CD4-positive, alpha-beta T cell treated with Interleukin-21 for 1 hour (primary cell): ENCODE results near the gene DMD.

ENCODE experiments used
- DNase-seq: peaks from one replicate; pipeline ENCODE4 v3.0.0-alpha.2; 2020

DMD gene

DNA sequence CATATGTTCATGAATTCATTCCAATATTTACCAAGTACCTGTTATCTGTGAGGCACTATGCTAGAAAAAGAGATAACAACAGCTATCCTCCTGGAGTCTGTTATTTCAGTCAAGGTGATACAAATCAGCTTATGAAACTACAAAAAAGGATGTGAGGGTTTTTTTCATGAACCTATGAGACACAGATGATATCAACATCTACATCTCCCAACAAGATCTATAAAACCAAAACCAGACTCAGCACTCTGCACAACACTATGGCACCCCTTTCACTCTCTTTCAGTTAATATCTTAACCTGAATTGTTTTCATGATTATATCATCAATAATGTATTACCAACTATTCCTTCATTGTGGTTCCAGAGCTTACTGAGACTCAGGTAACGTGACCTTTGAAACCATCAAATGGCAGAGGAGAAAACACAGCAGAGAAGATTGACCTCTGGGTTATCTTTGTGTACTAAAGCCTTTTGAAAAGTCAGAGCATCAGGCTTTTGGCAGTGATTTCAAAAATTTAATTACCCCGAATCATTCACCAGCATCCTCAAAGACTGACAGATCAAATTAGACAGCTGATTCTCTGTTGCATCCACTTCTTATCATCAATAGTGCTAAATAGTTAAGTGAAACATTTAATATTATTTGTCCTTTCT lies 1894.9 kb downstream of the DMD start:
- DNase-seq, result no peak

DNA sequence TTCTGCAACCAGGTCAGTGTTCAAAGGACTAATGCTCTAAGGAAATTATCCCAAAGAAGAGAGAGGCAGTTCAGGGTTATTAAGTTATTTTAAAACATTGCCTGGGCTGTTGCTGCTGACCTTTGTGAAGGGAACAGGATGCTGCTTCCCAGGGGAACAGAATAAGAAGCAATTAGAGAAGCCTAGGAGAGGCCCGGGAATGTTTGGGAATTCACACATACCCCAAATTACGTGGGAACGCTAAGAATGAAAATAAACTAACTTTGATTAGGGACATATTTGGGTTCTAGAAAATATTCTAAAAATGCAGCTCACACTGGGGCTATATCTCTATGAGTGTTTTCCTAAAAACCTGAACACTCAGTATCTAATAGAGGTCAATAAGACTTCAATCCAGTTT lies 1896.4 kb downstream of the DMD start:
- DNase-seq, result no peak

DNA sequence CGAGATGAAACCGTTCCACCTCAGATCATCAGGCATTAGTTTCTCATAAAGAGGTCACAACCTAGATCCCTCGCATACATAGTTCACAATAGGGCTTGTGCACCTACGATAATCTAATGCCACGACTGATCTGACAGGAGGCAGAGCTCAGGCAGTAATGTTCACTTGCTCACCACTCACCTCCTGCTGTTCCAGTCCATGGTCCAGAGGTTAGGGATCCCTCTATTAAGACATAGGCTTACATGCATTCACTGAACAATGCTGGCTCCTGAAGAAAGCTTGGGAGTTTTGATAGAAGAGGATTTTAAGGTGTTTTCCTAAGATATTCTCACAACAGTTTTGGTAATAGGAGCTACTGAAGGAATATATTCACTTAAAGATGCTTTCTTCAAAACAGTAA lies 1903.4 kb downstream of the DMD start:
- DNase-seq, result no peak

DNA sequence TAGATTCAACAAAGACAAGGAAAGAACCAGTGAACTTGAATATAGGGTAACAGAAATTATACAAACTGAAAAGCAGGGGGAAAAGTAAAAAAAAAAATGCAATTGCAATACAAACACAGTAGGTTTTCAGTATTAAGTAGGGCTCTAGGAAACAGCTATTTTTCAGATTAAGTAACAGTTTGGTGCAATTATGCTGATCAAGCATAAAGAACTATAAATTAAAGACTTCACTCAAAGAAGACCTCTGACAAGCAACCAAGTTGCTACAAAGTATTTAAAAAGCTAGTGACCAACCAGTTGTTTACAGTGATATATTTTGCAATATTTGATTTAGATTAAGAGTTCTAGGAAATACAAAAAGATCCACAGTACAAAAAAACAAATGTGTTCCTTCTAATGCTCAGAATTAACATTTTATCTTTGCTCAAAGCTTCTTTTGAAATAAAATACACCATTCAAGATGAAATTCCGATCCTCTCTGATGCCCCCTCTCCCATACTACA lies 1908.7 kb downstream of the DMD start:
- no peak for DNase-seq

DNA sequence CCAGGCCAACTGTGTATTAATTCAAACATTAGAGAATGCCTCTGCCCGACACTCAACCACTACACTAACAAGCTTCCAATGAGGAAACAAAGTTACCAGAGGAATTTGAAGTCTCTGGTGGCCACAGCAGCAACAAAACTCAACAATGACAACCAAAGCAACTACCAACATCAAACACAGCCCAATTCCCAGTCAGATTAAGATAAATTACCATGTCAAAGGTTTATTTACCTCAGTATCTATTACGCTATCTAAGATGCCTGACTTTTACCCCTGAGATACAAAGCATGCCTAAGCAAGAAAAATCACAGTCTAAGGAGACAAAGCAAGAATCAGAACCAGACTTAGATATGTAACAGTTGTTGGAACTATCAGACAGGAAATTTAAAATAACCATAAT lies 1909.4 kb downstream of the DMD start:
- no peak for DNase-seq

DNA sequence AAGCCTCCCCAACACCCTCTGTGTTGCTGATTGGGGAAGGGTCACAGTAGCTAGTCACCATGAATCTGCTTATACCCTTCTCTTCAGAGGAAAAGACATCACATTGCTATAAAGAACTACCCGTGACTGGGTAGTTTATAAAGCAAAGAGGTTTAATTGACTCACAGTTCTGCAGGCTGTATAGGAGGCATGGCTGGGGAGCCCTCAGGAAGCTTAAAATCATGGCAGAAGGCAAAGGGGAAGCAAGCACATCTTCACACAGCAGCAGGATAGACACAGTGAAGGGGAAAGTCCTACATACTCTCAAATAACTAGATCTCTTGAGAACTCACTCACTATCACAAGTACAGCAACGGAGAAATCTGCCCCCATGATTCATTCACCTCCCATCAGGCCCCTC lies 1910.1 kb downstream of the DMD start:
- no peak for DNase-seq

DNA sequence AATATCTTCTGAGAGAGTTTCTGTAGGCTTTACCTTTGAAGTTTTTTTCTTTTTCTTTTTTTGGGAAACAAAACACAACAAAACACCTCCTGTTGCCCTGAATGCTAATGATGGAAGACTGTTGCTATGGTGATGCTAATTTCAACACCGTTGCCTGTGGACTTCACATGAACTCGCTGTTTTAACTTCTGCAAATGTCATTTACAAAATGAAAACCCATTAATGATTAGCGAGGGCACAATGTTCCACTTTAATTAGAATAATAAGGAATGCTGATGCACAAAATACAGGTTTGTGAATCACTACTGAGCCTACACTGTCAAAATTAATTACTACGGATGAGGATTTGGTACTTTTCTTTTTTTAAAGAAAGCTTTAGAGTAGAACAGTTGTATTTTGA lies 1912.4 kb downstream of the DMD start:
- no peak for DNase-seq

DNA sequence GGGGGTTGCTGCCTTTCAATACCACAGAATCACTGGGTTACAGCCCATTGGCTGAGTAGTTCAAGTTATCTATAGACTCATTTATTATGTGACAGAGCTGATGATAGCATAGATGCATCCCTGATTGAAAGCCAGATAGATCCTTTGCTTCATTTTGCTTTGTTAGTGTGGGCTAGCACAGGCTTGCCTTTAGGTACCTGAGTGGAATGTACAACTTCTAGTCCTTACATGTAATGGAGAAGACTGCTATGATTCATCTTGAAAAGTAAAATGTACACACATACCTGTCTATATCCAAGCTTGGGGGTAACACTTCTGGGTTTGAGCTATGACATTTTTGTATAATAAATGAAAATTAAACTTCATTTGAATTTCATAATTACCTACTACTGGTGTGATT lies 1913.5 kb downstream of the DMD start:
- DNase-seq, result no peak

DNA sequence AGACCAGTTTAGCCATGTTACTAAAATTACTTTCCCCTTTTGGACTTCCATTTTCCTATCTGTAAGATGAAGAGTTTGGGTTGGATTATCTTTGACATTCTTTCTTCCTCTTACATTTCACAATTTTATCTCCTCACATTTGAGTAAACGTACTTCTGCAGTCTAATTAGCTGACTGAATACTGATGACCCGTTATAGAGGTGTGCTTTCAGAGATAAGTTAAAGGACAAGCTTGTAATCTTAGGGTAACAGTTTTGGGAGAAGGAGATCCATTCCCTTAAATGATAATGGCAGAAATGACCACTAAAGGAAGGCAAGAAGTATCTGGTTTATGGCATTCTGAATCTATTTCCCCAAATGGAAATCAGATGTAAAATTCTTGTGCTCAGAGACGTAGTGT lies 1916.9 kb downstream of the DMD start:
- no peak for DNase-seq

DNA sequence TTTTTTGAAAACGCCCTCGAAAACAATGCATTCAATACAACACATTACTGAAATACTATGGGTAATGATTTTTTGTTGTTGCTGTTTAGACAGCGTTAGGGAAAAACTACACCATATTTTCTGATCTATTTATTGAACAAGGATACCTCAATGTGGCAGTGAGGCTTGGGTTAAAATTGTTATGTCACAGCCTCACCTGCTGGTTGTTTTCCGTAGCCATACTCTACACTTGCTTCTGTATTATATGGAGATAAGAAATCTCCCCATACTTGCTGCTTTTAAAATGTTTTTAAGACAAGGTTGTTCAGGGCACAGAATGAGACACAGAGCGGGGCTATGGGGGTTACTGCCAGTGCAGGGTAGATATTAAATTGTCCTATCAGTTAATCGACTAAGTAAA lies 1917.9 kb downstream of the DMD start:
- DNase-seq, result no peak

DNA sequence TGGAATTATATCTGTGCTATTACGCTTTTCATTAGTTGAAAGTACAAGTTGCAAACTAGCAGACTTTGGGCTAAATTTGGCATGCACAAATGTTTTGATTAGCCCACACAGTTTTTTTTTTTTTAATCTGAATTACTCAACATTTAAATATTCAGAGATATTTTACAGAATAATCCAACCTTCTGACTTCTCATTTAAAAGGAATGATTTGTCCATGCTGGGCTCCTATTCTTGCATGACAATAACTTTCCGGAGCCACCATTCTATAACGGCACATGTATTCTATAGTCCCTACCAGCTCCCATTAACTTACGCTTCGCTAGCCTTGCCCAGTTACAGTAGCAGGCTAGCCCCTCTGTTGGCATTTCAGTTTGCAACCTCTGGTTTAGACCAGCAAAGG lies 1920.2 kb downstream of the DMD start:
- DNase-seq, result no peak

DNA sequence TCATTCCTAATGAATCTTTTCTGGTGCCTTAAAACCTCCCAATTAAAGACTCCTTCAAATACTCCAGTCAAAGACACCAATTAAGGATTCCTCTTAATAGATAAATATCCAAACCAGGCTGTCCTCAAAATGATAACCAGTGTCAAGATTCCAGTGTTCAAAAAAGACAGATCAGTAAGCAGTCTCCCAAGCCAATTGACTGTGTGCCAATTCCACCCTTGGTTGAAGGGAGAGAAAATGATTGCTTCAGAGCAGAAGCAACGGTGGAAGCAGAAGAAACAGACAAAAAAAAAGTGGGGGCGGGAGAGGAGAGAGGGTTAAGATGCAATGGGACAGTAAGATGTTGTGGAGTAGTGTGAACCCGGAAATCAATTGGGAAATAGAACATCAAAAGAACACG lies 1923.5 kb downstream of the DMD start:
- no peak for DNase-seq

DNA sequence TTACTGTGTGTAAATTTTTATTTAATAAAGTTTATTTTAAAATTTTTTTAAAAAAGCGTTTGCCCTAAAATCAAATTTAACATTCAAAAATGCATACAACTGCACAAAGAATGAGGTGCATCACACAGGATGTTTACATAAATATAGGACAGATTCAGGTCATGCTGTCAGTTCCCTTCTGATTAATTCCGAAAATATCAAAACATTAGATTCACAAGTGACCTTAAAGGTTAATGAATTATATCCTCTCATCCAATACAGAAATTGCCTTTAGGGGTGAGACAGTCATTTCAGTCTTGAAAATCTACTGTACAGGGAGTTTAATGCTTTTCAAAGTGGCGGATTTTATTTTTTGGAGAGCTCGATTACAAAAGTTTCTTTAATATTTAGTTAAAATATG lies 1930.8 kb downstream of the DMD start:
- no peak for DNase-seq

DNA sequence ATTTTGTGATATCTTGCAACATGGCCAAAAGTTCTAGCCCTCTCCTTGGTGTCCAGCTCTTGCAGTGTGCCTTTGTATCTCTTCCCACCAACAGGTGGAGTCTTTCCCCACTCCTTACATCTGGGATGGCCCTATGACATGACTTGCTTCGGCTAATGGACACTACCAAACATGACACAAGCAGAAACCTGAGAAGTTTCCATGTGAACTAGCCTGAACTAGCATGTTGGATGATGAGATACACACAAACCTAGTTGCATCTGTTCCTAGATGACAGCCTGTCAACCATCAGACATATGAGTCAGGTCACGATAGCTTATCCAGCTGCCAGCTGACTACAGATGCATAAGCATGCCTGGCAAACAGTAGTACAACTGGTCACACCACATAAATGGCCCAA lies 1932.0 kb downstream of the DMD start:
- DNase-seq, result no peak

DNA sequence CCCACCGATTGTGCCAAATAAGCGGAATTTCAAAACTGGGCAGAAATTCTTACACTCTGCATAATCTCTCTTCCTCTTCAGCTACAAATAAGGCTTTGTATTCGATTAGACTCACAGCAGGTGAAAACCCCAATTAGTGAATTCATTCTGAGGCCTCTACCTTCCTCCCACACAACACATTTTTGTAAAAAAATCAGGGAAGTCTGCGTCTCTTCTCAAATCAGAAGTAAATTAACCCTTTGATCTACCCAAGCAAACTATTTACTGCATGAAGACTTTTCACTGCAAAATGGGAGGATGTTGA lies 1938.9 kb downstream of the DMD start:
- no peak for DNase-seq

DNA sequence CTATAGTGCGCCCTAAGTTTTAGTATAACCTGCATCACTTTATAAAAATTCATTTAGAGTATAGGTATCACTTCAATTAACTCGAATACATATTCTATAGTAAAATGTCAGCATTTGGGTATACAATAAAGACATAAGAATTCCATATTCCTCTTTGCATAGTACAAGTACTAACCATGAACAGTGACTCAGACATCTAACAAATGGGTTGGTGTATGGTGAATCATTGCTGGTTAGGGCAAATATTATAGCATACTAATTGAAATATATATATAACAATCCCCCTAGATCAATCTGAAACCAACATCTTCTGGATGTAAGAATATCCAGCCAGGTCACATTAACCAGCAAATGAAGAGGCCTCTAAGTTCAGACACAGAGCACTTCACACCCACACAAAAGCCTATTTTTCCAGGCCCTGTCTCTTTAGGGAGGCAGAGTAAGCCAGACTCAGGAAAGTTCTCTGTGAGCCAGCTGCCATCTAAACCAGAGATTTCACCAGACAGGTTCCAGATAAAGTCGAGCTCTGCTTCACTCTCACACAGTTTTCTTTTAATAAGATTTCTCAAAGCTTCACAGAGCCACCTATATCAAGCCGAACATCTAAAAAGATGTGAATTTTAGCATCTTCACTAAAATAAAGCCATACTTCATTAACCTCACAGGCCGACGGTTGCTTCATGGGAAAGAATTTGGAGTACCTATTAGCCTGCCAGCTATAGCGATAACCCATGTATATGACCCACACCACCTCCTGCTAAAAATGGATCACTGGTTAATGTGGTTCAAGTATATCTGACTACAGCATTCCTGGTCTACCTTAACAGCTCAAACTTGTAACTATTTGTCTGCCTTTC lies 1939.5 kb downstream of the DMD start:
- DNase-seq, result no peak

DNA sequence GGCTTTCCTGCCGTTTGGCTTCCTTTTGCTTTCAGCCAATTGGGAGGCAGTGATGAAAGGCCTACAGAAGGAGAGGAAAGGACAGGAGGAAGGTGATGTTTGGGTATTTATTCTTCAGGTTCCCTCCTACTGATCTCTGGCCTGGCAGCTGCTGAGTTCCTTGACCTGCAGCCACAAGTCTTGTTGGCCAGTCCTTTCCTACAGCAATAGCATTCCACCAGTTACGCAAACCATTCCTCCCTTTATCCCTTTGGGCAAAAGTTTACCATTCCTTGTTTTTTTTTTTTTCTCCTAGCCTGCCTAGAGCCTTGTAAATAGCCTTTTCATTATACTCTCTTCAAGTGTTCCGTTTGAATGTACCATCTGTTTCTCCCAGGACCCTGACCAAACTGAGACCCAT lies 1941.4 kb downstream of the DMD start:
- no peak for DNase-seq

DNA sequence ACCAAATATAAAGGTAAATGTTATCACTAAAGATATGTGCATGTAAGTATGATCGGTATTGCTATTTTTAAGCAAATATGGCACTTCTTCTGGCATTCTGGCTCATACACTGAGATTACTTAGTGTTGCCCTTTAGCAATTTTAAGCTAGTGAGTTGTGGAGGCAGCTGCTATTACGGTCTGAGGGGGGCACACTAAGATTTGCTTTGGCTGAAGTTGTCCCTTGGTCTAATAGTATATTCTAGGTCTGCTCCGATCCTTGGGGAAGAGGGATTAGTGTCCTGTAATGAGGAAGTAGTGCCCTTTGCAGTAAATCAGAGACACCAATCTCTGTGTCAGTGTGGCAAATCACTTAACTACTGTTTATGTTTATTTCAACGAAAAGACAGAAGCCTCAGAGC lies 1943.0 kb downstream of the DMD start:
- DNase-seq, result no peak

DNA sequence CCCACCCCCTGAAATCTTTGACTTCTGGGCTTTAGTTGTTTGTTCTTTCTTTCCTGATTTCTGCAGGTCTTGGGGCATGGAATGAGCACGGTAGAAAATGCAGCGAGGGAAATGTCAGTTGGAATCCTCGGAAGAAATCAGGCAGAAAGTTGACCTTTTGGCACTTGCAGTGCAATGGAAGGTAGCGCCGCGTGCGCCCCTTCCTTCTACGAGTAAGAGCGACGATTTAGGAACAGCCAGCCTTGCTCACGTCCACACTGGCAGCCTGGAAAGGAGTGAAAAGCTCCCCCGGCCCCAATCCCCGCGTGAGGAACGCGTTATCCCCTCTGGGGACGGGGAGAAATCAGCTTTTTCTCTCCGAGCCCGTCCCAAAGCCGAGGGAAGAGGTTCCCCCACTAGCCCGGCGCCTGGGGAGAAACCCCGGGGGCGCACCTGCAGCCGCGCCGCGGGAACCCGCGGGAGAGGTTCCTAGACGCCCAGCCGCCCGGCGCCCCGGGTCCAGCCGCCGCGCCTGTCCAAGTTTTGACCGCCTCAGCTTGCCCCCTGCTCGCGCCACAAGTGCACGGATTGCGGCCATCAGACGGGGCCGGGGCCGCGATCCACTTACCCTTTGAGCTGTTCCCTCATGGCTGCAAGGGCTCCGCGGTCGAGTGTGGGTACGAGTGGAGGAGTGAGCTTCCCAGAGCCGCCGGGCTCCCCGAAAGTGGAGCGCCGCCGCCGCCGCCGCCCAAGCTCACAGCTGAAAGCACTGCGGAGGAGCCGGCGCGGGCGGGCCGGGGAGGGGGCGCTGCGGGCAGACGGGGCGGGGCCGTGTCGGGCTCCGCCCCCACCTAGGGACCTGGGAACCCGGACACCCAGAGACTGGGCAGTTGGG lies 1944.9 kb downstream of the DMD start:
- no peak for DNase-seq

DNA sequence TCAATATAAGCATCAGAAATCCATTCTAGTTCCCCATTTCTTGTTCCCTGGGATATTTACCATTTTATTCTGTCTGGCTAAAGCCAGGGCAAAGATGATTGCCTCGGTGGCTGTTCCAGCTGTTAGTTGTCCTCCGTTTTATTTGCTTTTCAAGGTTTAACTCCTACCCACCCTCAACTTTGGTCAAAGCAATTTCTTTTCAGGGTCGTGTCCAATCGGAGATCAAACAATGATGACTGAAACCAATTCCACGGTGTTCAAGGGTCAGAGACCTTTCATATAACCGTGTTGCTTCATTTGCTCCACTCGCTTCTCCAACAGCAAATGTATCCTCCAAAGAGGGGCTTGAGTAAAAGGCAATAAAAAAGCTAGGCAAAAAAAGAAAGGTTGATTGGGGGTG lies 1946.0 kb downstream of the DMD start:
- no peak for DNase-seq

DNA sequence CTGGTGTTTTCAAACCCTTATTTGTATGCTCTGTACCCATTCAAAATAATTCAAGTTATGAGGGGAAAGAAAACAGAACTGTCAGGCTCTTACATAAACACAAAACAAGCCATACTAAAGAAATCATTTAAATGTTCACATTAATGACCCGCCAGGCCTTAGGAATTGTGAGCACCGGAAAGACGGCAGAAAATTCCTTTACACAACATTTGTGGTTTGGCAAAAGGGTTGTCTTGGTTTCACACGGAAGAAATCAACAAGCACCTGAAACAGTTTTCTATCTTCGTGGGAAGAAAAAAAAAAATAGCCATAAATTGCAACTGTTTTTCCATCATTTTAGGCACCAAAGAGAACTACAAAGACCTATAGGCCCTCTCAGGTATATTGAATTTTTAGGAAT lies 1951.0 kb downstream of the DMD start:
- no peak for DNase-seq

DNA sequence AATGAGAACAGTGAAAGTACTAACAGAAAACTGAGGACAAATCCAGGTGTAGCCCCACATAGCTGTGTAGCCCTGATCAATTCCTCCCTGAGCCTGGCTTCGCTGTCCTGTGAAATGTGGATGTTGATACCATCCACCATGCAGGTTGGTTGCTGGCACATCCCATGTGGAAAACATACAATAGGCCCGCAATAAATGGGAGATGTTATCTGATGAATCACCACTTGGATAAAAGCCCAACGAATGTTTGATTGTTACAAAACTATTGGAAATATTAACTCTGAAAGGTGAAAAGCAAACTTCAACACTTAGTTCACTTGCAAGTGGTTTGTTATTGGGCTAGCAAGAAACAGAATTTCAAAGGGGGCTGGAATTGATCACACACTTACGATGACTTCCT lies 1953.2 kb downstream of the DMD start:
- no peak for DNase-seq

DNA sequence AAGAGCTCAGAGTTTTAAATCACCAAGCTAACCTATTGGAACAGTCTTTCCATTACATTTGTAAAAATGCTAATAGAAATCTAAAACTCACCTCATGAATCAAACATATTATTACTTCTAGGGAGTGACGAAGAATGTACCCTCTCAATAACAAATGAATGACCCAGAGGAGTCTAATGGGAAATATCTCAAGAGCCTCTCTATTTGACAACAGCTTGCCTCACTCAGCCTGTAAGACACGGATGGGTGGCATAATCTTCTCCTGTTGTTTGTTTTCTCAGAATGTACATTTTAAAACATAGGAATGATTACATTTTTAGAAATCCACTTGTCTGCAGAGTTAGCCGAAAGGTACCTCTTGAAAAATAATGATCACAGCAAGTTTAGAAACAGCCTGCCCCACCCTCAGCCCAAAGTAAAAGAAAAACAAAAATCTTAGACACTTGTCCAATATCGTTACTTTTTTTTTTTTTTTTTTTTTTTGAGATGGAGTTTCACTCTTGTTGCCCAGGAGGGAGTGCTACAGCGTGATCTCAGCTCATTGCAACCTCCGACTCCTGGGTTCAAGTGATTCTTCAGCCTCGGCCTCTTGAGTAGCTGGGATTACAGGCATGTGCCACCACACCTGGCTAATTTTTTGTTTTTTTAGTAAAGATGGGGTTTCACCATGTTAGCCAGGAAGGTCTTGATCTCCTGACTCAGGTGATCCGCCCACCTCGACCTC lies 1955.9 kb downstream of the DMD start:
- no peak for DNase-seq
